ENCODE results near the gene FOSB. TPM values are rescaled to one million over a fixed set of nuclear protein-coding genes. Genes with fewer than 3 reads are reported as not detected.

Gene FOSB
- total and polyA plus RNA-seq, 9 of the 15 experiments (the other 6 are each of a cell fraction or from before 2014, with no cell fraction given): 0.11 to 2.7 (median 0.73) TPM

GRCh38 chr19:45499196-45500180 lies 31.7 kb downstream of the FOSB start (continued):
- TF ChIP-seq ATF6 (CRISPR knock-in tag; IDR thresholded peaks at IDR 0.05): no peak
- TF ChIP-seq, protein P1, sequence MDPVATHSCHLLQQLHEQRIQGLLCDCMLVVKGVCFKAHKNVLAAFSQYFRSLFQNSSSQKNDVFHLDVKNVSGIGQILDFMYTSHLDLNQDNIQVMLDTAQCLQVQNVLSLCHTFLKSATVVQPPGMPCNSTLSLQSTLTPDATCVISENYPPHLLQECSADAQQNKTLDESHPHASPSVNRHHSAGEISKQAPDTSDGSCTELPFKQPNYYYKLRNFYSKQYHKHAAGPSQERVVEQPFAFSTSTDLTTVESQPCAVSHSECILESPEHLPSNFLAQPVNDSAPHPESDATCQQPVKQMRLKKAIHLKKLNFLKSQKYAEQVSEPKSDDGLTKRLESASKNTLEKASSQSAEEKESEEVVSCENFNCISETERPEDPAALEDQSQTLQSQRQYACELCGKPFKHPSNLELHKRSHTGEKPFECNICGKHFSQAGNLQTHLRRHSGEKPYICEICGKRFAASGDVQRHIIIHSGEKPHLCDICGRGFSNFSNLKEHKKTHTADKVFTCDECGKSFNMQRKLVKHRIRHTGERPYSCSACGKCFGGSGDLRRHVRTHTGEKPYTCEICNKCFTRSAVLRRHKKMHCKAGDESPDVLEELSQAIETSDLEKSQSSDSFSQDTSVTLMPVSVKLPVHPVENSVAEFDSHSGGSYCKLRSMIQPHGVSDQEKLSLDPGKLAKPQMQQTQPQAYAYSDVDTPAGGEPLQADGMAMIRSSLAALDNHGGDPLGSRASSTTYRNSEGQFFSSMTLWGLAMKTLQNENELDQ (CRISPR knock-in tag; IDR thresholded peaks at IDR 0.05; ENCODE audit: borderline replicate concordance): no peak
- no peak for TF ChIP-seq MTA3 (IDR thresholded peaks at IDR 0.05; ENCODE audit: borderline replicate concordance)
- peak; percentile 19; the same call in 1 of the 2 replicates for TF ChIP-seq MYC (IDR thresholded peaks at IDR 0.05; ENCODE audit: low read depth, low read length)
- no peak for TF ChIP-seq MYC (CRISPR knock-in tag; IDR thresholded peaks at IDR 0.05; ENCODE audit: borderline replicate concordance, low read depth)
- no peak for TF ChIP-seq ZHX1 (conservative IDR thresholded peaks at IDR 0.05; ENCODE audit: low read length)
- 0 out of 2 replicates have a peak, but pooled peaks have one; percentile 23 for TF ChIP-seq KLF1 (tag; IDR thresholded peaks at IDR 0.05)
- TF ChIP-seq SREBF1 (IDR thresholded peaks at IDR 0.05; ENCODE audit: borderline replicate concordance, low read depth, low read length): no peak
- TF ChIP-seq FOXM1 (IDR thresholded peaks at IDR 0.05; ENCODE audit: low read depth): no peak
- TF ChIP-seq FOXM1 (CRISPR knock-in tag; IDR thresholded peaks at IDR 0.05; ENCODE audit: low read depth): 0 out of 2 replicates have a peak, but pooled peaks have one; percentile 47
- no peak for TF ChIP-seq SMAD1 (IDR thresholded peaks at IDR 0.05; ENCODE audit: low read depth, low read length, partially characterized antibody)
- peak; percentile 51; the same call in 1 of the 2 replicates for TF ChIP-seq DPF2 (IDR thresholded peaks at IDR 0.05)
- TF ChIP-seq CTBP1 (IDR thresholded peaks at IDR 0.05; ENCODE audit: borderline replicate concordance): no peak
- TF ChIP-seq HDAC2 (IDR thresholded peaks at IDR 0.05): peak; percentile 42; the same call in 1 of the 2 replicates
- TF ChIP-seq THAP12 (CRISPR knock-in tag; IDR thresholded peaks at IDR 0.05): no peak
- no peak for TF ChIP-seq TFAM (CRISPR knock-in tag; conservative IDR thresholded peaks at IDR 0.05)
- TF ChIP-seq NFXL1 (CRISPR knock-in tag; IDR thresholded peaks at IDR 0.05): no peak
